ENCODE data around the gene COQ4. TPM values are rescaled to one million over a fixed set of nuclear protein-coding genes. Genes with fewer than 3 reads are reported as not detected.
A peak's percentile ranks its signal among the peaks of the same experiment; 100 is the strongest.

Gene COQ4
- total RNA-seq (2014; rRNA removed) (28.1 and 31.3 TPM in 2 replicates), Bru-seq, nascent RNA (percentile 69 among the genes with signal in this experiment), BruChase-seq, experiment 1, labeled RNA remaining after a 6-hour chase (percentile 74 among the genes with signal in this experiment), BruChase-seq, experiment 2, labeled RNA remaining after a 2-hour chase (percentile 74 among the genes with signal in this experiment)
- long read RNA-seq, transcript COQ4-201 (7 exons, 1,548 nt): major isoform, 7 of 33 reads
- long read RNA-seq, partial matches to known transcripts: 8 of 33 reads
- long read RNA-seq, other reads (novel, unspliced or antisense): 12 of 33 reads

GRCh38 chr9:128322404-128323211 is at the start of gene COQ4, which contains the start of gene TRUB2:
Gene COQ4, plus strand, starts transcription at chr9:128322839. Its CDS starts 20 bp downstream, at chr9:128322859.
Gene TRUB2, minus strand, starts transcription at chr9:128322447. Its CDS starts 39 bp downstream, at chr9:128322408.
- ChIA-PET CTCF (no interaction called here), POLR2A (ENCODE audit: unreplicated experiment) (interaction anchor here (0.6 kb wide), 1 partner anchor 58 kb away, joined by 4 read pairs; no protein-coding TSS in a partner anchor)
- H4K20me1 ChIP-seq (ENCODE audit: low read length): no peaks in the 10 kb centered on the region
- H3K9me3 ChIP-seq (ENCODE audit: low read length): no peaks in the 10 kb centered on the region
- peaks cover 41% of the 10 kb centered on the region for H3K79me2 ChIP-seq (ENCODE audit: low read length)
- H3K36me3 ChIP-seq (ENCODE audit: low read depth, low read length): peaks cover 4% of the 10 kb centered on the region; the same call in 1 of the 2 replicates
- H3K4me1 ChIP-seq (ENCODE audit: insufficient read depth, low read length): peaks cover 6% of the 10 kb centered on the region; the same call in 1 of the 2 replicates
- H3K27ac ChIP-seq (ENCODE audit: low read length): peak within 1 kb of the TSS; percentile 86
- TF ChIP-seq EZH2 (IDR thresholded peaks at IDR 0.05; ENCODE audit: low read length, unreplicated experiment) (no peak), CTCF (conservative IDR thresholded peaks at IDR 0.05; ENCODE audit: low read depth, low read length) (no peak), EZH2phosphoT487 (IDR thresholded peaks at IDR 0.05; ENCODE audit: borderline replicate concordance, low read length) (no peak)
- no TSS peak for BruUV-seq (replicated peaks)
- intact Hi-C loops (cut with micrococcal nuclease): loop anchor here (2.0 kb wide), 2 partner anchors 18 to 28 kb away; partner anchors contain the start of gene SLC27A4
- ATAC-seq (peak; percentile 89), DNase-seq (peak; percentile 89)
- peak within 1 kb of the TSS; percentile 85 for H3K4me2 ChIP-seq (ENCODE audit: low read length)
- peak within 1 kb of the TSS; percentile 85 for H3K4me3 ChIP-seq (ENCODE audit: low read length)
- H3K27me3 ChIP-seq (ENCODE audit: low read length): no peaks in the 10 kb centered on the region
- H3K9ac ChIP-seq (ENCODE audit: low read length): peak within 1 kb of the TSS; percentile 95
- no peaks in the 10 kb centered on the region for H3K9me2 ChIP-seq (replicated peaks; ENCODE audit: low read length)
- H3F3A ChIP-seq (ENCODE audit: low read length, unreplicated experiment): no peaks in the 10 kb centered on the region
- peak within 1 kb of the TSS; percentile 90 for H2AFZ ChIP-seq (ENCODE audit: low read length)

- Histone ChIP-seq H2AFZ (ENCODE audit: low read length) (no peak overlapping the region), H3K9ac (ENCODE audit: low read length) (peak overlapping the region; percentile 98; the same call in 1 of the 2 replicates), H3K9me2 (replicated peaks; ENCODE audit: low read length) (no peaks in the 10 kb centered on the region), H3K9me3 (ENCODE audit: low read length) (no peaks in the 10 kb centered on the region), H3F3A (ENCODE audit: low read length, unreplicated experiment) (peaks cover 6% of the 10 kb centered on the region), H3K4me1 (ENCODE audit: insufficient read depth, low read length) (peaks cover 30% of the 10 kb centered on the region), H3K4me2 (ENCODE audit: low read length) (peak overlapping the region; percentile 98), H3K79me2 (ENCODE audit: low read length) (peaks cover 41% of the 10 kb centered on the region), H3K27me3 (ENCODE audit: low read length) (no peaks in the 10 kb centered on the region), H3K36me3 (ENCODE audit: low read depth, low read length) (no peaks in the 10 kb centered on the region; the same call in 1 of the 2 replicates), H4K20me1 (ENCODE audit: low read length) (no peaks in the 10 kb centered on the region), H3K4me3 (ENCODE audit: low read length) (peak overlapping the region; percentile 99), H3K27ac (ENCODE audit: low read length) (no peak overlapping the region)
- intact Hi-C loops (cut with micrococcal nuclease): no loop called here
- ATAC-seq (no peak), DNase-seq (no peak)
- no TSS peak for BruUV-seq (replicated peaks)
- ChIA-PET POLR2A (ENCODE audit: unreplicated experiment) (no interaction called here), CTCF (no interaction called here)
- TF ChIP-seq EZH2 (IDR thresholded peaks at IDR 0.05; ENCODE audit: low read length, unreplicated experiment): no peak
- TF ChIP-seq CTCF (conservative IDR thresholded peaks at IDR 0.05; ENCODE audit: low read depth, low read length): no peak
- no peak for TF ChIP-seq EZH2phosphoT487 (IDR thresholded peaks at IDR 0.05; ENCODE audit: borderline replicate concordance, low read length)
These were observed 48.4 kb upstream of the COQ4 start for GRCh38 chr9:128274245-128274644.

All from PC-3 (cell line).